ENCODE results near the gene PROC. TPM values are rescaled to one million over a fixed set of nuclear protein-coding genes. Genes with fewer than 3 reads are reported as not detected.

The PROC gene
- total RNA-seq, 1 donor from 2014 or later = 0.25 TPM

DNA sequence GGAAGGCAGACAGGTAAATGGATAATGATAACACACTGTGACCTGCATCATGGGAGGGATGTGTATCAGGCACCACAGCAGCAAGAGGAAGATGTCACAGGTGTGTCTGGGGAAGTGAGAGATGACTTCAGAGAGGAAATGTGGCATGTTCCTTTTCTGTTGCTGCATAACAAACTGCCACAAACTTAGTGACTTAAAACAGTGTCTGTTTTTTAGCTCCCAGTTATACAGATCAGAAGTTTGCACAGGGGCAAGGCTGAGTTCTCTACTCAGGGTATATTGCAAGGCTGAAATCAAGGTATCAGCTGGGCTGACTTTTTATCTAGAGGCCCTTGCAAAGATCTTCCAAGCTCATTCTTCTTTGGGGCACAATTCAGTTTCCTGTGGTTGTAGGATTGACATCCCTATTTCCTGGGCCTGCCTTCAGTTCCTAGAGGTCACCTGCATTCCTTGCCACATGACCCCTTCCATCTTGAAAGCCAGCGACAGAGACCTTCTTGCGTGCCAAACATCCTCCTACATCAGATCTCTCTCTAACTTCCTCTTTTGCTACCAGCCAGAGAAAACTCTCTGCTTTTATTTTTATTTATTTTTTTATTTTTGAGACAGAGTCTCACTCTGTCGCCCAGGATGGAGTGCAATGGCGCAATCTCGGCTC, 28.3 kb upstream of the PROC start:
- no peaks in the 10 kb centered on the region for H3K27me3 Mint-ChIP-seq (ENCODE audit: low read depth)
- H3K36me3 Mint-ChIP-seq = peaks cover 17% of the 10 kb centered on the region
- peaks cover 34% of the 10 kb centered on the region for H3K4me1 Mint-ChIP-seq
- DNase-seq (ENCODE audit: low spot score in 2 of 2, unreplicated experiment in 2 of 2) = no peak
- no peak overlapping the region for H3K4me3 Mint-ChIP-seq
- TF ChIP-seq, protein P1, sequence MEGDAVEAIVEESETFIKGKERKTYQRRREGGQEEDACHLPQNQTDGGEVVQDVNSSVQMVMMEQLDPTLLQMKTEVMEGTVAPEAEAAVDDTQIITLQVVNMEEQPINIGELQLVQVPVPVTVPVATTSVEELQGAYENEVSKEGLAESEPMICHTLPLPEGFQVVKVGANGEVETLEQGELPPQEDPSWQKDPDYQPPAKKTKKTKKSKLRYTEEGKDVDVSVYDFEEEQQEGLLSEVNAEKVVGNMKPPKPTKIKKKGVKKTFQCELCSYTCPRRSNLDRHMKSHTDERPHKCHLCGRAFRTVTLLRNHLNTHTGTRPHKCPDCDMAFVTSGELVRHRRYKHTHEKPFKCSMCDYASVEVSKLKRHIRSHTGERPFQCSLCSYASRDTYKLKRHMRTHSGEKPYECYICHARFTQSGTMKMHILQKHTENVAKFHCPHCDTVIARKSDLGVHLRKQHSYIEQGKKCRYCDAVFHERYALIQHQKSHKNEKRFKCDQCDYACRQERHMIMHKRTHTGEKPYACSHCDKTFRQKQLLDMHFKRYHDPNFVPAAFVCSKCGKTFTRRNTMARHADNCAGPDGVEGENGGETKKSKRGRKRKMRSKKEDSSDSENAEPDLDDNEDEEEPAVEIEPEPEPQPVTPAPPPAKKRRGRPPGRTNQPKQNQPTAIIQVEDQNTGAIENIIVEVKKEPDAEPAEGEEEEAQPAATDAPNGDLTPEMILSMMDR (IDR thresholded peaks at IDR 0.05; ENCODE audit: unreplicated experiment) = no peak
- peak overlapping the region; percentile 66 for H3K27ac Mint-ChIP-seq
- H3K9me3 Mint-ChIP-seq = peaks cover 10% of the 10 kb centered on the region

GRCh38 chr2:127392133-127392827, 25.9 kb upstream of the PROC start:
- peaks cover 14% of the 10 kb centered on the region for H3K4me1 Mint-ChIP-seq
- H3K4me3 Mint-ChIP-seq = no peak overlapping the region
- no peak for DNase-seq (ENCODE audit: low spot score in 2 of 2, unreplicated experiment in 2 of 2)
- no peak overlapping the region for H3K27ac Mint-ChIP-seq
- peaks cover 10% of the 10 kb centered on the region for H3K9me3 Mint-ChIP-seq
- H3K27me3 Mint-ChIP-seq (ENCODE audit: low read depth) = no peaks in the 10 kb centered on the region
- peaks cover 17% of the 10 kb centered on the region for H3K36me3 Mint-ChIP-seq
- TF ChIP-seq, protein P1 (IDR thresholded peaks at IDR 0.05; ENCODE audit: unreplicated experiment) = no peak

DNA sequence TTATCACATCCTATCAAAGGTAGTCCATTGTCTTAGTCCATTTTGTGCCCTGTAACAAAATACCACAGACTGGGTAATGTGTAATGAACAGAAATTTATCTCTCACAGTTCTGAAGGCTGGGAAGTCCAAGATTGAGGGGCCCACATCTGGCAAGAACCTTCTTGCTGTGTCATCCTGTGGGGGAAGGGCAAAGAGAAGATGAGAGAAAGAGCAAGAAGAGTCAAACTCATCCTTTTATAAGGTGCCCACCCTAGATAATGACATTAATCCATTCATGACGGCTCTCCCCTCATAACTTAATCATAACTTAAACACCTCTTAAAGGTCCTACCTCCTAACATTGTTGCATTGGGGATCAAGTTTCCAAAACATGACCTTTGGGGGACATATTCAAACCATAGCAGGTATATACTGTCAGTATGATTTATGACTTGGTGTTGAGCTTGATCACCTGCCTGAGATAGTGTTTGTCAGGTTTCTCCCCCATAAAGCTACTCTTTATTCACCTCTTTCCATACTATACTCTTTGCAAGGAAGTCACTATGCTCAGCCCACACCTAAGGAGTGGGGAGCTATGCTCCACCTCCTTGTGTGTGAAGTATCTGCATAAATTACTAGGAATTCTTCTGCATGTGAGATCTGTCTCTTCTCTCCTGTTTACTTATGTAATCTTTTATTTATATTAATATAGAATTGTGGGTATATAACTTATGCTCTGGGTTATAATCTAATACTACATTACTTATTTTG, 25.2 kb upstream of the PROC start:
- no peak overlapping the region for H3K27ac Mint-ChIP-seq
- H3K4me3 Mint-ChIP-seq = no peak overlapping the region
- H3K4me1 Mint-ChIP-seq = peaks cover 16% of the 10 kb centered on the region
- TF ChIP-seq, protein P1 (IDR thresholded peaks at IDR 0.05; ENCODE audit: unreplicated experiment) = no peak
- H3K36me3 Mint-ChIP-seq = peaks cover 17% of the 10 kb centered on the region
- DNase-seq (ENCODE audit: low spot score in 2 of 2, unreplicated experiment in 2 of 2) = no peak
- H3K27me3 Mint-ChIP-seq (ENCODE audit: low read depth) = no peaks in the 10 kb centered on the region
- peaks cover 10% of the 10 kb centered on the region for H3K9me3 Mint-ChIP-seq

DNA sequence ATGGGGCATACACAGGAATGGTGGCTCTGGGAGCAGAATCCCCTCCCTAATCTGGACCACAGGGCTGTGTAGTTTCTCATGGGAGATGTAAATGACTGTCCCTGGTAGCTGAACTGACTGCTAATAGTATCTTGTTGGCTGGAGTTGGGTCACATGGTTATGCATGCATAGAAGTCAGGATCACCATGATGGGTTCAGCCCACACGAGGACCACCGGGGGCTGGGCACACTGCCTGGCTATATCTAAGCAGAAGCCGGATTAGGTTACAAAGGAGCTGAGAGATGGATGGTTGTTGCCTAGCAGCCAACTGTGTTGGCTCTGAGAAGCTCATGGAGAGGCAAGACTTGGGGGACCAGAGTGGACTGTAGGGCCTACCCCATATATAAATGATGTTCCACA, 23.7 kb upstream of the PROC start:
- TF ChIP-seq, protein P1 (IDR thresholded peaks at IDR 0.05; ENCODE audit: unreplicated experiment) = no peak
- Mint-ChIP-seq H3K4me3 (no peak overlapping the region), H3K27ac (no peak overlapping the region), H3K27me3 (ENCODE audit: low read depth) (no peaks in the 10 kb centered on the region), H3K9me3 (peaks cover 10% of the 10 kb centered on the region), H3K36me3 (peaks cover 17% of the 10 kb centered on the region), H3K4me1 (peaks cover 13% of the 10 kb centered on the region)
- no peak for DNase-seq (ENCODE audit: low spot score in 2 of 2, unreplicated experiment in 2 of 2)

DNA sequence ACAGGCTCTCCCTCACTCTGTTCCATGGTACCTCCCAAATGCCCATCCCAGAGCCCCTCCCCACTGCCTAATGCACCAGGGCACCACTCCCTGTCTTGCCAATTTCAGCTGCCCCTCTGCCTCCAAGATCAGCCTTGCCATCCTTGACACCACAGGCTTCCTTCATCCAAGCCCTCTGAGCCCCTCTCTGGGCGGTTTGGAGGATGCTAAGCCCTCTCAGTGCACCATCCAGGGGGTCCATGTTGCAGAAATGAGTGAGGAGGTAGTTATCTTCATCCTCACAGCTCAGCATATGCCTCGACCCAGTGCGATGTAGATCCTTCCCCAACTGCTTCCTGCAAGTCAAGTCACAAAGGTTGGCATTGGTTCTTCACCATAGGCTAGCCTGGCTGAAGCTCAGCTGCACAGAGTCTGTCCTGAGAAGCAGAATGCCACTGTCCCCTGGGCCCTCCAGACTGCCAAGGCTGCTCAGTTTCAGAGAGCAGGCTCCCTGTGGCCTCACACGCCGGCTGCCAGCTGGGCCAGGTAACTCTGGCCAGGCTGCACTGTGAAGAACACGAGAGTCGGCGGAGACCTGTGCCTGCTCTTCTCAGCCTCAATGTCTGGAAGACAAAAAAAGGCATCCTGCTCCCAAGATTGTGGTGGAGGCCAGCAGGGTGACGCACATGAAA, 20.5 kb upstream of the PROC start:
- TF ChIP-seq, protein P1 (IDR thresholded peaks at IDR 0.05; ENCODE audit: unreplicated experiment) = no peak
- Mint-ChIP-seq H3K9me3 (peaks cover 10% of the 10 kb centered on the region), H3K27me3 (ENCODE audit: low read depth) (no peaks in the 10 kb centered on the region), H3K27ac (peak overlapping the region; percentile 85), H3K36me3 (peaks cover 15% of the 10 kb centered on the region), H3K4me1 (peaks cover 26% of the 10 kb centered on the region), H3K4me3 (no peak overlapping the region)
- DNase-seq (ENCODE audit: low spot score in 2 of 2, unreplicated experiment in 2 of 2) = no peak

Measured in mesothelial cell of epicardium (in vitro differentiated cells).